Common myeloid progenitor, CD34-positive (primary cell): ENCODE measurements around the gene RMND5A.

Experiments
- CTCF ChIA-PET: fragments of 350-600 bp; sonication (Branson Sonifier 250); formaldehyde crosslinking; loops from one replicate; lab custom pipeline; 2021; ENCODE audit warnings: antibody characterized with exemption; lab: Charles Lee
- POLR2A ChIA-PET: fragments of 350-600 bp; sonication (Branson Sonifier 250); formaldehyde crosslinking; loops from one replicate; lab custom pipeline; 2021; ENCODE audit warnings: antibody characterized with exemption; lab: Charles Lee
- DNase-seq, 3 donors: peaks; one replicate each; pipeline versions ENCODE4 v3.0.0 to v3.0.0-alpha.2; 2013
- H3K27ac ChIP-seq, 2 experiments: 1 replicate in 1 of 2; 2 replicates in 1 of 2; pipeline ENCODE4 v1.7.0; 2013; ENCODE audit warnings: inconsistent platforms in 2 of 2, low read length in 2 of 2, mild to moderate bottlenecking in 2 of 2, low read depth in 1 of 2, moderate library complexity in 1 of 2; ENCODE audit not compliant: severe bottlenecking in 2 of 2, insufficient read depth in 1 of 2, poor library complexity in 1 of 2
- H3K27me3 ChIP-seq, 5 experiments: replicated peaks in 2 of 5; 1 replicate in 3 of 5; 2 replicates in 2 of 5; pipeline versions ENCODE4 v1.6.1 to v1.7.0; 2013; ENCODE audit warnings: low read length in 4 of 5, mild to moderate bottlenecking in 2 of 5, moderate library complexity in 2 of 5, inconsistent platforms in 1 of 5; ENCODE audit not compliant: insufficient read depth in 5 of 5, control insufficient read depth in 4 of 5
- H3K36me3 ChIP-seq, 4 experiments: 1 replicate in 2 of 4; 2 replicates in 2 of 4; pipeline versions ENCODE4 v1.6.1 to v1.7.0; 2013; ENCODE audit warnings: low read length in 3 of 4, control low read depth in 1 of 4, mild to moderate bottlenecking in 1 of 4; ENCODE audit not compliant: control insufficient read depth in 4 of 4, insufficient read depth in 4 of 4
- H3K4me1 ChIP-seq, 4 experiments: 1 replicate in 3 of 4; 2 replicates in 1 of 4; pipeline versions ENCODE4 v1.6.1 to v1.7.1; 2013; ENCODE audit warnings: low read length in 3 of 4, mild to moderate bottlenecking in 3 of 4, control low read depth in 1 of 4, inconsistent platforms in 1 of 4, moderate library complexity in 1 of 4; ENCODE audit not compliant: control insufficient read depth in 4 of 4, insufficient read depth in 4 of 4; ENCODE audit errors: control extremely low read depth in 1 of 4
- H3K4me3 ChIP-seq, 7 experiments: 1 replicate in 4 of 7; 2 replicates in 3 of 7; pipeline versions ENCODE4 v1.5.1 to v1.7.0; 2013; ENCODE audit warnings: mild to moderate bottlenecking in 7 of 7, low read length in 6 of 7, moderate library complexity in 6 of 7, inconsistent platforms in 2 of 7, low read depth in 2 of 7, control low read depth in 1 of 7; ENCODE audit not compliant: insufficient read depth in 4 of 7, control insufficient read depth in 1 of 7; ENCODE audit errors: extremely low read depth in 1 of 7
- H3K9me3 ChIP-seq, 5 experiments: 1 replicate in 4 of 5; 2 replicates in 1 of 5; pipeline versions ENCODE4 v1.6.1 to v1.7.1; 2013; ENCODE audit warnings: low read length in 4 of 5, mild to moderate bottlenecking in 2 of 5, inconsistent platforms in 1 of 5, low read depth in 1 of 5, moderate library complexity in 1 of 5; ENCODE audit not compliant: control insufficient read depth in 4 of 5, insufficient read depth in 2 of 5; ENCODE audit errors: control extremely low read depth in 1 of 5
- WGBS: methylation state at CpG from one replicate; pipeline ENCODE4 v1.1.5; 2013; ENCODE audit not compliant: insufficient coverage; 5-methylcytosine and 5-hydroxymethylcytosine counted together

Gene RMND5A

GRCh38 chr2:86818957-86819356 lies 98.9 kb downstream of the RMND5A start:
- WGBS, result no CpG with 5 or more reads among the region's 2 CpGs
- POLR2A ChIA-PET, result no interaction called here
- Histone ChIP-seq H3K36me3 (no peaks in the 10 kb centered on the region), H3K4me1 (no peaks in the 10 kb centered on the region), H3K4me3 (no peak overlapping the region), H3K27ac (no peak overlapping the region), H3K27me3 (no peaks in the 10 kb centered on the region), H3K9me3 (peaks cover 0 to 7% (median 3%) of the 10 kb centered on the region in 5 experiments)
- CTCF ChIA-PET, result interaction anchor here (1.5 kb wide), 1 partner anchor 11 kb away, joined by 3 read pairs; no protein-coding TSS in a partner anchor
- DNase-seq, result no peak

GRCh38 chr2:86821306-86821705 lies 101.2 kb downstream of the RMND5A start:
- no peak for DNase-seq
- WGBS, result 96% methylated on average over 13 of the region's 13 CpGs
- CTCF ChIA-PET, result no interaction called here
- Histone ChIP-seq H3K27me3 (peaks cover 0 to 2% (median 0%) of the 10 kb centered on the region in 5 experiments), H3K27ac (no peak overlapping the region), H3K4me3 (no peak overlapping the region), H3K4me1 (no peaks in the 10 kb centered on the region), H3K36me3 (no peaks in the 10 kb centered on the region), H3K9me3 (peaks cover 0 to 7% (median 3%) of the 10 kb centered on the region in 5 experiments)
- POLR2A ChIA-PET, result no interaction called here

- CTCF ChIA-PET, result no interaction called here
- Histone ChIP-seq H3K36me3 (no peaks in the 10 kb centered on the region), H3K27ac (no peak overlapping the region), H3K9me3 (peaks cover 0 to 7% (median 3%) of the 10 kb centered on the region in 5 experiments), H3K4me3 (no peak overlapping the region), H3K4me1 (no peaks in the 10 kb centered on the region), H3K27me3 (peaks cover 0 to 2% (median 0%) of the 10 kb centered on the region in 5 experiments)
- DNase-seq, result no peak
- POLR2A ChIA-PET, result no interaction called here
- 89% methylated on average over 5 of the region's 6 CpGs for WGBS
Observed at GRCh38 chr2:86821842-86822241, 101.8 kb downstream of the RMND5A start.

GRCh38 chr2:86822668-86823345 lies 102.7 kb downstream of the RMND5A start:
- Histone ChIP-seq H3K9me3 (peaks cover 0 to 7% (median 3%) of the 10 kb centered on the region in 5 experiments), H3K4me3 (no peak overlapping the region), H3K4me1 (no peaks in the 10 kb centered on the region), H3K27me3 (peaks cover 0 to 2% (median 0%) of the 10 kb centered on the region in 5 experiments), H3K36me3 (no peaks in the 10 kb centered on the region), H3K27ac (no peak overlapping the region)
- ChIA-PET POLR2A (no interaction called here), CTCF (no interaction called here)
- 97% methylated on average over 3 of the region's 3 CpGs for WGBS
- DNase-seq, result peak in 1 of 3 donors; percentile 43

GRCh38 chr2:86825036-86825692 lies 105.1 kb downstream of the RMND5A start:
- no peak overlapping the region for H3K4me3 ChIP-seq
- no peaks in the 10 kb centered on the region for H3K36me3 ChIP-seq
- ChIA-PET CTCF (interaction anchor here (0.6 to 1.2 kb wide), 2 partner anchors 11 to 17 kb away, joined by 3 to 4 read pairs; no protein-coding TSS in a partner anchor), POLR2A (no interaction called here)
- H3K9me3 ChIP-seq, result peaks cover 0 to 7% (median 3%) of the 10 kb centered on the region in 5 experiments
- no peaks in the 10 kb centered on the region for H3K4me1 ChIP-seq
- peaks cover 0 to 2% (median 0%) of the 10 kb centered on the region in 5 experiments for H3K27me3 ChIP-seq
- DNase-seq, result no peak
- no peak overlapping the region for H3K27ac ChIP-seq
- 98% methylated on average over 6 of the region's 11 CpGs for WGBS

GRCh38 chr2:86825693-86826381 lies 105.7 kb downstream of the RMND5A start:
- POLR2A ChIA-PET, result no interaction called here
- CTCF ChIA-PET, result interaction anchor here (0.6 to 1.2 kb wide), 2 partner anchors 12 to 18 kb away, joined by 3 to 4 read pairs; no protein-coding TSS in a partner anchor
- no peak overlapping the region for H3K4me3 ChIP-seq
- no peak overlapping the region for H3K27ac ChIP-seq
- H3K4me1 ChIP-seq, result no peaks in the 10 kb centered on the region
- H3K36me3 ChIP-seq, result no peaks in the 10 kb centered on the region
- peaks cover 0 to 2% (median 0%) of the 10 kb centered on the region in 5 experiments for H3K27me3 ChIP-seq
- WGBS, result 88% methylated on average over 11 of the region's 16 CpGs
- DNase-seq, result peak in 1 of 3 donors; percentile 25
- peaks cover 0 to 7% (median 3%) of the 10 kb centered on the region in 5 experiments for H3K9me3 ChIP-seq
